WERI-Rb-1 (cell line): Measurements from ENCODE around the gene MAMDC2.

Source experiments
- DNase-seq: peaks from one replicate; pipeline ENCODE4 v3.0.0-alpha.2; 2020
- H3K27ac ChIP-seq: fragments of 250-450 bp; sonication (Bioruptor Pico); 2 replicates; pipeline ENCODE4 v1.5.1; 2020; ENCODE audit warnings: mild to moderate bottlenecking, moderate library complexity
- H3K27me3 ChIP-seq: fragments of 250-450 bp; sonication (Bioruptor Pico); 2 replicates; pipeline ENCODE4 v1.5.1; 2021; ENCODE audit warnings: mild to moderate bottlenecking, low read depth, moderate library complexity; ENCODE audit not compliant: insufficient read depth, severe bottlenecking
- H3K36me3 ChIP-seq: fragments of 250-450 bp; sonication (Bioruptor Pico); 2 replicates; pipeline ENCODE4 v1.5.1; 2020; ENCODE audit warnings: mild to moderate bottlenecking, moderate library complexity
- H3K4me3 ChIP-seq: 2 replicates; pipeline ENCODE4 v1.5.1; 2011; ENCODE audit warnings: low read depth, mild to moderate bottlenecking, control low read depth, low read length
- H3K9me3 ChIP-seq: fragments of 250-450 bp; sonication (Bioruptor Pico); 2 replicates; pipeline ENCODE4 v1.5.1; 2021; ENCODE audit warnings: mild to moderate bottlenecking, moderate library complexity; ENCODE audit not compliant: severe bottlenecking
- CTCF ChIP-seq: IDR thresholded peaks from 2 replicates; pipeline ENCODE4 v1.5.1; 2011; ENCODE audit warnings: low read depth, mild to moderate bottlenecking, control low read depth, inconsistent platforms, low read length

The MAMDC2 gene

GRCh38 chr9:70134360-70134759 is 90.7 kb downstream of the MAMDC2 start:
- H3K36me3 ChIP-seq: no peaks in the 10 kb centered on the region
- TF ChIP-seq CTCF: no peak
- no peak for DNase-seq
- no peak overlapping the region for H3K4me3 ChIP-seq
- no peak overlapping the region for H3K27ac ChIP-seq
- H3K9me3 ChIP-seq: no peaks in the 10 kb centered on the region
- H3K27me3 ChIP-seq: no peaks in the 10 kb centered on the region

- peak; percentile 10; the same call in 1 of the 2 replicates for TF ChIP-seq CTCF
- Histone ChIP-seq H3K27ac (no peak overlapping the region), H3K27me3 (no peaks in the 10 kb centered on the region), H3K36me3 (no peaks in the 10 kb centered on the region), H3K4me3 (no peak overlapping the region), H3K9me3 (no peaks in the 10 kb centered on the region)
- DNase-seq: no peak
Observed at GRCh38 chr9:70135176-70135575, 91.5 kb downstream of the MAMDC2 start.

- Histone ChIP-seq H3K36me3 (no peaks in the 10 kb centered on the region), H3K27ac (no peak overlapping the region), H3K27me3 (no peaks in the 10 kb centered on the region), H3K9me3 (no peaks in the 10 kb centered on the region), H3K4me3 (no peak overlapping the region)
- TF ChIP-seq CTCF: no peak
- no peak for DNase-seq
Observed at GRCh38 chr9:70136632-70137031, 93.0 kb downstream of the MAMDC2 start.

GRCh38 chr9:70137577-70137976 is 93.9 kb downstream of the MAMDC2 start:
- Histone ChIP-seq H3K27ac (no peak overlapping the region), H3K36me3 (no peaks in the 10 kb centered on the region), H3K9me3 (no peaks in the 10 kb centered on the region), H3K4me3 (no peak overlapping the region), H3K27me3 (no peaks in the 10 kb centered on the region)
- DNase-seq: no peak
- TF ChIP-seq CTCF: no peak

GRCh38 chr9:70142101-70142500 is 98.5 kb downstream of the MAMDC2 start:
- H3K9me3 ChIP-seq: no peaks in the 10 kb centered on the region
- H3K27me3 ChIP-seq: no peaks in the 10 kb centered on the region
- H3K36me3 ChIP-seq: no peaks in the 10 kb centered on the region
- H3K4me3 ChIP-seq: no peak overlapping the region
- H3K27ac ChIP-seq: no peak overlapping the region
- DNase-seq: no peak
- TF ChIP-seq CTCF: no peak

GRCh38 chr9:70143394-70144130 is 99.9 kb downstream of the MAMDC2 start:
- H3K4me3 ChIP-seq: no peak overlapping the region
- H3K27ac ChIP-seq: no peak overlapping the region
- no peaks in the 10 kb centered on the region for H3K36me3 ChIP-seq
- DNase-seq: no peak
- no peaks in the 10 kb centered on the region for H3K27me3 ChIP-seq
- no peak for TF ChIP-seq CTCF
- H3K9me3 ChIP-seq: no peaks in the 10 kb centered on the region
